Panc1 (cell line): Measurements from ENCODE around the gene NDE1. TPM values are rescaled to one million over a fixed set of nuclear protein-coding genes. Genes with fewer than 3 reads are reported as not detected.

Experiments
- ATAC-seq: fragments of 200-7000 bp; cut with Tn5 transposase; 2 replicates; pipeline ENCODE4 v1.9.1; 2020; ENCODE audit warnings: mild to moderate bottlenecking, moderate library complexity
- BruUV-seq: library from RNA; stranded (reverse); fragments of 400-500 nt; replicated peaks from 2 replicates; lab custom pipeline; 2021; lab: Mats Ljungman, UMichigan
- CTCF ChIA-PET: fragments of 300-600 bp; sonication (Branson Sonifier 250); formaldehyde crosslinking; loops from one replicate; lab custom pipeline; 2022; ENCODE audit warnings: antibody characterized with exemption; lab: Charles Lee
- POLR2A ChIA-PET: fragments of 300-600 bp; sonication (Branson Sonifier 250); formaldehyde crosslinking; loops from one replicate; lab custom pipeline; 2022; ENCODE audit warnings: antibody characterized with exemption; lab: Charles Lee
- DNase-seq: peaks from one replicate; pipeline ENCODE4 v3.0.0-alpha.2; 2010; ENCODE audit warnings: low read depth, low spot score
- H3K27ac ChIP-seq: 2 replicates; pipeline ENCODE4 v1.5.1; 2011; ENCODE audit warnings: mild to moderate bottlenecking, low read length, inconsistent platforms
- H3K27me3 ChIP-seq: fragments of 200-500 bp; sonication (Bioruptor generic); 2 replicates; pipeline ENCODE4 v1.6.0; 2014; ENCODE audit warnings: low read length, inconsistent platforms; ENCODE audit not compliant: control insufficient read depth, insufficient read depth
- H3K36me3 ChIP-seq: fragments of 200-500 bp; sonication (Bioruptor generic); 2 replicates; pipeline ENCODE4 v1.5.1; 2014; ENCODE audit warnings: inconsistent platforms, mild to moderate bottlenecking, low read length, moderate library complexity; ENCODE audit not compliant: control insufficient read depth, insufficient read depth
- H3K4me1 ChIP-seq: 2 replicates; pipeline ENCODE4 v1.5.1; 2011; ENCODE audit warnings: inconsistent platforms, mild to moderate bottlenecking, low read length, moderate library complexity; ENCODE audit not compliant: control insufficient read depth, insufficient read depth
- H3K4me3 ChIP-seq, 2 experiments: 2 replicates each; pipeline ENCODE4 v1.5.1; 2011 to 2012; ENCODE audit warnings: low read depth in 2 of 2, low read length in 2 of 2, mild to moderate bottlenecking in 2 of 2, inconsistent platforms in 1 of 2, moderate library complexity in 1 of 2
- H3K9me3 ChIP-seq: fragments of 200-500 bp; sonication (Bioruptor generic); 2 replicates; pipeline ENCODE4 v1.5.1; 2014; ENCODE audit warnings: low read depth, mild to moderate bottlenecking, inconsistent platforms, low read length, moderate library complexity; ENCODE audit not compliant: control insufficient read depth, insufficient read depth
- CTCF ChIP-seq: fragments of 450-650 bp; IDR thresholded peaks from 2 replicates; pipeline ENCODE4 v1.5.1; 2017; ENCODE audit warnings: mild to moderate bottlenecking
- POLR2AphosphoS5 ChIP-seq: IDR thresholded peaks from 2 replicates; pipeline ENCODE4 v1.6.1; 2012; ENCODE audit warnings: mild to moderate bottlenecking, low read depth, low read length, moderate library complexity
- REST ChIP-seq, 2 experiments: IDR thresholded peaks; 2 replicates each; pipeline ENCODE4 v1.6.1; 2011 to 2012; ENCODE audit warnings: low read depth in 2 of 2, control low read depth in 1 of 2, low read length in 1 of 2, mild to moderate bottlenecking in 1 of 2, moderate library complexity in 1 of 2; ENCODE audit not compliant: insufficient read depth in 1 of 2
- SIN3A ChIP-seq: IDR thresholded peaks from 2 replicates; pipeline ENCODE4 v1.6.1; 2012; ENCODE audit warnings: low read depth, mild to moderate bottlenecking, low read length, moderate library complexity, borderline replicate concordance; ENCODE audit not compliant: insufficient read depth
- TCF7L2 ChIP-seq: IDR thresholded peaks from 2 replicates; pipeline ENCODE4 v1.6.1; 2011; ENCODE audit warnings: mild to moderate bottlenecking, low read depth, low read length, inconsistent platforms
- in situ Hi-C: cut with HindIII; loops from 2 replicates; pipeline ENCODE4 v1.10.0; 2016; ENCODE audit warnings: low sequenced_read_pairs, low pct_unique_long_range_greater_than_20kb
- intact Hi-C: fragments of 100-400 bp; cut with micrococcal nuclease; formaldehyde crosslinking; loops from one replicate; pipeline ENCODE4 v1.10.0; 2022; ENCODE audit not compliant: unreplicated experiment
- total RNA-seq: library from RNA; stranded (reverse); gene quantifications from one replicate; pipeline ENCODE4 v1.2.1, GENCODE V29; 2021; ENCODE audit not compliant: unreplicated experiment

The NDE1 gene
- total RNA-seq, 1 experiment from 2014 or later: 99.1 TPM

- no TSS peak for BruUV-seq
- DNase-seq: no peak
- Histone ChIP-seq H3K9me3 (no peaks in the 10 kb centered on the region), H3K4me1 (no peaks in the 10 kb centered on the region), H3K27me3 (no peaks in the 10 kb centered on the region), H3K27ac (no peak overlapping the region), H3K36me3 (no peaks in the 10 kb centered on the region), H3K4me3 (no peak overlapping the region)
- ChIA-PET CTCF (no interaction called here), POLR2A (no interaction called here)
- in situ Hi-C loops (no loop called here), intact Hi-C loops (no loop called here)
- no peak for ATAC-seq
- TF ChIP-seq CTCF: no peak
- TF ChIP-seq SIN3A: no peak
- no peak for TF ChIP-seq REST (IDR thresholded peaks at IDR 0.05; ENCODE audit: insufficient read depth in 1 of 2, low read depth in 2 of 2, low read length in 1 of 2)
- TF ChIP-seq TCF7L2: no peak
- no peak for TF ChIP-seq POLR2AphosphoS5
Measured at GRCh38 chr16:15737140-15737644, 87.1 kb downstream of the NDE1 start.

GRCh38 chr16:15739464-15739863, 89.4 kb downstream of the NDE1 start:
- H3K27me3 ChIP-seq: no peaks in the 10 kb centered on the region
- no peak overlapping the region for H3K27ac ChIP-seq
- H3K9me3 ChIP-seq: no peaks in the 10 kb centered on the region
- H3K4me3 ChIP-seq: no peak overlapping the region
- ChIA-PET POLR2A (no interaction called here), CTCF (no interaction called here)
- H3K4me1 ChIP-seq: no peaks in the 10 kb centered on the region
- no peak for ATAC-seq
- H3K36me3 ChIP-seq: no peaks in the 10 kb centered on the region
- DNase-seq: no peak
- intact Hi-C loops (no loop called here), in situ Hi-C loops (no loop called here)
- BruUV-seq: no TSS peak
- TF ChIP-seq CTCF (no peak), POLR2AphosphoS5 (no peak), TCF7L2 (no peak), REST (IDR thresholded peaks at IDR 0.05; ENCODE audit: insufficient read depth in 1 of 2, low read depth in 2 of 2, low read length in 1 of 2) (no peak), SIN3A (no peak)
